K562 (cell line): Measurements from ENCODE around the gene SOCS4.
"Not testable (repeated sequence)": the region's sequence is repeated elsewhere in the genome, so short reads cannot be mapped to it uniquely, and the experiment has no call there.

Source experiments
- CTCF ChIP-seq, 3 experiments: IDR thresholded peaks in 2 of 3; conservative IDR thresholded peaks in 1 of 3; 2 replicates each; pipeline ENCODE4 v1.5.1; 2011 to 2012; ENCODE audit warnings: low read length in 3 of 3, mild to moderate bottlenecking in 3 of 3, control low read depth in 2 of 3, improper control_type of control experiment in 1 of 3, inconsistent platforms in 1 of 3, low read depth in 1 of 3, mixed read lengths in 1 of 3, moderate library complexity in 1 of 3; ENCODE audit not compliant: insufficient read depth in 2 of 3
- FOXK2 ChIP-seq, 2 experiments: fragments of 450-650 bp; IDR thresholded peaks in 1 of 2; conservative IDR thresholded peaks in 1 of 2; 2 replicates each; pipeline ENCODE4 v1.6.1; 2016; ENCODE audit warnings: low read depth in 2 of 2, mild to moderate bottlenecking in 1 of 2
- HNRNPLL ChIP-seq: fragments of 200-400 bp; formaldehyde crosslinking; IDR thresholded peaks from 2 replicates; pipeline ENCODE4 v1.6.1; 2017; ENCODE audit warnings: low read length, low read depth, mild to moderate bottlenecking; ENCODE audit not compliant: poor library complexity, severe bottlenecking
- SMAD3 ChIP-seq: fragments of 450-650 bp; formaldehyde crosslinking; conservative IDR thresholded peaks from 2 replicates; pipeline ENCODE4 v1.4.0; 2020; ENCODE audit warnings: mild to moderate bottlenecking
- SRF ChIP-seq, 2 experiments: fragments of 250-450, 450-650 bp in 1 of 2; sonication (Bioruptor Pico) in 1 of 2; sonication (generic) in 1 of 2; formaldehyde crosslinking; IDR thresholded peaks; 2 replicates each; pipeline versions ENCODE4 v1.5.0 to v1.5.1; 2020 to 2022; ENCODE audit warnings: mild to moderate bottlenecking in 1 of 2, missing genetic modification reagents in 1 of 2

DNA sequence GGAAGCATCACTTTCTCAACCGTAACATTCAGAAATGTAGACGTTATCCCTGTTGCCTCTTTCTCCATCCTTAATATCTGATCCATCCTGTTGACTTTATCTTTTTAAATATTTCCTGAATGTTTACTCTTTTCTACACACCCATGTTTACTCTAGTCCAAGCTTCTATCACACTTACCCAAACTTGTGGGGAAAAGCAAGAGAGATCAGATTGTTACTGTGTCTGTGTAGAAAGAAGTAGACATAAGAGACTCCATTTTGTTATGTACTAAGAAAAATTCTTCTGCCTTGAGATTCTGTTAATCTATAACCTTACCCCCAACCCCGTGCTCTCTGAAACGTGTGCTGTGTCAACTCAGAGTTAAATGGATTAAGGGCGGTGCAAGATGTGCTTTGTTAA, 2.7 kb upstream of the SOCS4 start:
- TF ChIP-seq SMAD3 (CRISPR knock-in tag); FOXK2 (conservative IDR thresholded peaks at IDR 0.05 in 1 of 2, IDR thresholded peaks at IDR 0.05 in 1 of 2; ENCODE audit: low read depth in 2 of 2); CTCF (IDR thresholded peaks at IDR 0.05 in 2 of 3, conservative IDR thresholded peaks at IDR 0.05 in 1 of 3; ENCODE audit: insufficient read depth in 2 of 3, low read depth in 1 of 3, low read length in 3 of 3); HNRNPLL; SRF (CRISPR knock-in tag; IDR thresholded peaks at IDR 0.05): not testable (repeated sequence)
